SK-MEL-5 (cell line): Measurements from ENCODE around the gene MTMR3. TPM values are rescaled to one million over a fixed set of nuclear protein-coding genes. Genes with fewer than 3 reads are reported as not detected.
"Not testable (repeated sequence)": the region's sequence is repeated elsewhere in the genome, so short reads cannot be mapped to it uniquely, and the experiment has no call there.

ENCODE experiments used
- DNase-seq: peaks from one replicate; pipeline ENCODE4 v3.0.0-alpha.2; 2016; ENCODE audit warnings: low read depth, low spot score
- in situ Hi-C: cut with HindIII; loops from 2 replicates; pipeline ENCODE4 v1.10.0; 2016; ENCODE audit warnings: low sequenced_read_pairs, high pct_unique_total_duplicates, low pct_unique_long_range_greater_than_20kb
- total RNA-seq: library from RNA; depleted of rRNA; stranded (reverse); fragments of >200 nt; shearing (Covaris generic); gene quantifications from 2 replicates; pipeline ENCODE4 v1.2.3, GENCODE V29; 2014

Gene MTMR3
- total RNA-seq, 1 experiment from 2014 or later: 15.7 TPM

GRCh38 chr22:30045901-30046715 is 163.1 kb downstream of the MTMR3 start:
- no peak for DNase-seq
- in situ Hi-C loops: no loop called here

GRCh38 chr22:30046716-30047363 is 163.9 kb downstream of the MTMR3 start:
- in situ Hi-C loops: no loop called here
- DNase-seq: no peak

GRCh38 chr22:30047364-30047738 is 164.4 kb downstream of the MTMR3 start:
- in situ Hi-C loops: no loop called here
- peak; percentile 28 for DNase-seq

- in situ Hi-C loops: no loop called here
Measured at GRCh38 chr22:30048681-30049080, 165.7 kb downstream of the MTMR3 start.

GRCh38 chr22:30054067-30054763 is 171.2 kb downstream of the MTMR3 start:
- in situ Hi-C loops: no loop called here
- no peak for DNase-seq

More at GRCh38 chr22:30048681-30049080, 165.7 kb downstream of the MTMR3 start:
- DNase-seq: no peak

- DNase-seq: no peak
- in situ Hi-C loops: no loop called here
Measured at GRCh38 chr22:30054764-30055069, 171.7 kb downstream of the MTMR3 start.

- DNase-seq: no peak
- in situ Hi-C loops: no loop called here
Measured at GRCh38 chr22:30056015-30056414, 173.0 kb downstream of the MTMR3 start.

GRCh38 chr22:30057375-30057774 is 174.4 kb downstream of the MTMR3 start:
- no peak for DNase-seq
- in situ Hi-C loops: no loop called here

- in situ Hi-C loops, DNase-seq: not testable (repeated sequence)
Measured at GRCh38 chr22:30059346-30060020, 176.5 kb downstream of the MTMR3 start.

- DNase-seq, in situ Hi-C loops: not testable (repeated sequence)
Measured at GRCh38 chr22:30061094-30061493, 178.1 kb downstream of the MTMR3 start.

- in situ Hi-C loops: no loop called here
- DNase-seq: no peak
Measured at GRCh38 chr22:30062259-30062658, 179.3 kb downstream of the MTMR3 start.

GRCh38 chr22:30062950-30063349 is 180.0 kb downstream of the MTMR3 start:
- no peak for DNase-seq
- in situ Hi-C loops: no loop called here

GRCh38 chr22:30064172-30064571 is 181.2 kb downstream of the MTMR3 start:
- DNase-seq: no peak
- in situ Hi-C loops: no loop called here

GRCh38 chr22:30073743-30074142 is 190.8 kb downstream of the MTMR3 start:
- no peak for DNase-seq
- in situ Hi-C loops: no loop called here

- in situ Hi-C loops: no loop called here
- DNase-seq: no peak
Measured at GRCh38 chr22:30074147-30074546, 191.2 kb downstream of the MTMR3 start.

- in situ Hi-C loops: no loop called here
- no peak for DNase-seq
Measured at GRCh38 chr22:30074994-30075393, 192.0 kb downstream of the MTMR3 start.

- DNase-seq: no peak
- in situ Hi-C loops: no loop called here
Measured at GRCh38 chr22:30077279-30077880, 194.4 kb downstream of the MTMR3 start.
